ENCODE results near the gene CCDC178. TPM values are rescaled to one million over a fixed set of nuclear protein-coding genes. Genes with fewer than 3 reads are reported as not detected.
"Not testable (repeated sequence)": the region's sequence is repeated elsewhere in the genome, so short reads cannot be mapped to it uniquely, and the experiment has no call there.

CCDC178 gene
- total and polyA plus RNA-seq, 2 experiments from 2014 or later: 1.3 TPM; not detected in 1

DNA sequence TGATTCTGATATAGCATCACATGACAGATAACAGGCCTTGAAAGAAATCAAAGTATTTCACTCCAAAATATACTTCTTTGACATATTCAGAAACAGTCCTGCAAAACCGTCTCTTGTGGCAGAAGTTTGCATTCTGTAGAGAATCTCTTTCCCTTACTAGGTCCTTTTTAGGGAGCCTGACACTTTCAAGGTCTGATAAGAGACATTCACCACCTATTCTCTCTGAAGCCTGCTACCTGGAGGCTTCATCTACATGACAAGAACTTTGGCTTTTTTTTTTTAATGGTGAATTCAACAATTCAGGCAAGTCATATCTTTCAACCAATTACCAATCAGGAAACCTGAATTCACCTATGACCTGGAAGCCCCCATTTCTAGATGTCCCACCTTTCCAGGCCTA lies 83.8 kb downstream of the CCDC178 start:
- no peaks in the 10 kb centered on the region for H4K20me1 ChIP-seq (ENCODE audit: insufficient read depth, poor library complexity, severe bottlenecking)
- WGBS (ENCODE audit: low lambda C conversion rate, missing lambda C conversion rate): 62% methylated on average over 1 of the region's 1 CpG
- no peaks in the 10 kb centered on the region for H3K9me3 ChIP-seq (ENCODE audit: low read depth)
- DNase-seq (ENCODE audit: low spot score): no peak
- no peak overlapping the region for H3K27ac ChIP-seq
- H2AFZ ChIP-seq: no peak overlapping the region
- no peaks in the 10 kb centered on the region for H3K4me1 ChIP-seq (ENCODE audit: insufficient read depth)
- no peaks in the 10 kb centered on the region for H3K36me3 ChIP-seq (replicated peaks; ENCODE audit: insufficient read depth, low read depth)
- H3K79me2 ChIP-seq: no peaks in the 10 kb centered on the region
- no peak for TF ChIP-seq EZH2phosphoT487 (IDR thresholded peaks at IDR 0.05; ENCODE audit: low read depth, severe bottlenecking, unreplicated experiment)
- no peak for TF ChIP-seq EZH2 (IDR thresholded peaks at IDR 0.05; ENCODE audit: borderline replicate concordance)
- no peak for TF ChIP-seq CTCF (IDR thresholded peaks at IDR 0.05; ENCODE audit: poor library complexity)
- H3K4me3 ChIP-seq: no peak overlapping the region
- no peak overlapping the region for H3K4me2 ChIP-seq
- H3K9me2 ChIP-seq (replicated peaks; ENCODE audit: insufficient read depth): no peaks in the 10 kb centered on the region
- no peaks in the 10 kb centered on the region for H3K27me3 ChIP-seq

- Histone ChIP-seq H3K36me3 (replicated peaks; ENCODE audit: insufficient read depth, low read depth) (no peaks in the 10 kb centered on the region), H2AFZ (no peak overlapping the region), H3K9me3 (ENCODE audit: low read depth) (no peaks in the 10 kb centered on the region), H3K4me2 (no peak overlapping the region), H3K9me2 (replicated peaks; ENCODE audit: insufficient read depth) (no peaks in the 10 kb centered on the region), H3K4me1 (ENCODE audit: insufficient read depth) (no peaks in the 10 kb centered on the region), H3K27me3 (no peaks in the 10 kb centered on the region), H4K20me1 (ENCODE audit: insufficient read depth, poor library complexity, severe bottlenecking) (no peaks in the 10 kb centered on the region), H3K79me2 (no peaks in the 10 kb centered on the region), H3K4me3 (no peak overlapping the region), H3K27ac (no peak overlapping the region)
- whole genome bisulfite sequencing (ENCODE audit: low lambda C conversion rate, missing lambda C conversion rate): 51% methylated on average over 1 of the region's 1 CpG
- TF ChIP-seq CTCF (IDR thresholded peaks at IDR 0.05; ENCODE audit: poor library complexity): no peak
- TF ChIP-seq EZH2 (IDR thresholded peaks at IDR 0.05; ENCODE audit: borderline replicate concordance): no peak
- TF ChIP-seq EZH2phosphoT487 (IDR thresholded peaks at IDR 0.05; ENCODE audit: low read depth, severe bottlenecking, unreplicated experiment): no peak
- no peak for DNase-seq (ENCODE audit: low spot score)
These were observed 84.8 kb downstream of the CCDC178 start for GRCh38 chr18:33355756-33356155.

- Histone ChIP-seq H3K4me3 (no peak overlapping the region), H3K4me1 (ENCODE audit: insufficient read depth) (no peaks in the 10 kb centered on the region), H3K79me2 (no peaks in the 10 kb centered on the region), H3K36me3 (replicated peaks; ENCODE audit: insufficient read depth, low read depth) (no peaks in the 10 kb centered on the region), H3K9me3 (ENCODE audit: low read depth) (no peaks in the 10 kb centered on the region), H4K20me1 (ENCODE audit: insufficient read depth, poor library complexity, severe bottlenecking) (no peaks in the 10 kb centered on the region), H3K9me2 (replicated peaks; ENCODE audit: insufficient read depth) (no peaks in the 10 kb centered on the region), H3K27me3 (no peaks in the 10 kb centered on the region), H3K4me2 (no peak overlapping the region), H2AFZ (no peak overlapping the region), H3K27ac (no peak overlapping the region)
- TF ChIP-seq EZH2 (IDR thresholded peaks at IDR 0.05; ENCODE audit: borderline replicate concordance): no peak
- no peak for DNase-seq (ENCODE audit: low spot score)
- WGBS (ENCODE audit: low lambda C conversion rate, missing lambda C conversion rate): 17% methylated on average over 1 of the region's 1 CpG
These were observed 85.3 kb downstream of the CCDC178 start for GRCh38 chr18:33355263-33355662.

- H3K4me1 ChIP-seq (ENCODE audit: insufficient read depth): no peaks in the 10 kb centered on the region
- WGBS (ENCODE audit: low lambda C conversion rate, missing lambda C conversion rate): 69% methylated on average over 2 of the region's 2 CpGs
- H4K20me1 ChIP-seq (ENCODE audit: insufficient read depth, poor library complexity, severe bottlenecking): no peaks in the 10 kb centered on the region
These were observed 90.3 kb downstream of the CCDC178 start for GRCh38 chr18:33350256-33350655.

GRCh38 chr18:33339733-33340132 lies 100.8 kb downstream of the CCDC178 start:
- not testable (repeated sequence) for H3K36me3 ChIP-seq (replicated peaks; ENCODE audit: insufficient read depth, low read depth); H3K4me1 ChIP-seq (ENCODE audit: insufficient read depth); H3K27ac ChIP-seq; H3K9me3 ChIP-seq (ENCODE audit: low read depth); H4K20me1 ChIP-seq (ENCODE audit: insufficient read depth, poor library complexity, severe bottlenecking); H3K4me2 ChIP-seq; H3K4me3 ChIP-seq; H2AFZ ChIP-seq; H3K9me2 ChIP-seq (replicated peaks; ENCODE audit: insufficient read depth); H3K27me3 ChIP-seq; H3K79me2 ChIP-seq; DNase-seq (ENCODE audit: low spot score)
- WGBS (ENCODE audit: low lambda C conversion rate, missing lambda C conversion rate): 77% methylated on average over 2 of the region's 2 CpGs

More at GRCh38 chr18:33350256-33350655, 90.3 kb downstream of the CCDC178 start:
- DNase-seq (ENCODE audit: low spot score): no peak
- H3K27ac ChIP-seq: no peak overlapping the region
- no peak for TF ChIP-seq CTCF (IDR thresholded peaks at IDR 0.05; ENCODE audit: poor library complexity)
- TF ChIP-seq EZH2phosphoT487 (IDR thresholded peaks at IDR 0.05; ENCODE audit: low read depth, severe bottlenecking, unreplicated experiment): no peak
- no peak for TF ChIP-seq EZH2 (IDR thresholded peaks at IDR 0.05; ENCODE audit: borderline replicate concordance)
- H3K9me2 ChIP-seq (replicated peaks; ENCODE audit: insufficient read depth): no peaks in the 10 kb centered on the region
- H3K9me3 ChIP-seq (ENCODE audit: low read depth): no peaks in the 10 kb centered on the region
- no peaks in the 10 kb centered on the region for H3K27me3 ChIP-seq
- H3K79me2 ChIP-seq: no peaks in the 10 kb centered on the region
- H3K4me2 ChIP-seq: no peak overlapping the region
- H3K36me3 ChIP-seq (replicated peaks; ENCODE audit: insufficient read depth, low read depth): no peaks in the 10 kb centered on the region
- no peak overlapping the region for H3K4me3 ChIP-seq
- H2AFZ ChIP-seq: no peak overlapping the region
